ENCODE results near the gene KCNK3. TPM values are rescaled to one million over a fixed set of nuclear protein-coding genes. Genes with fewer than 3 reads are reported as not detected.
A peak's percentile ranks its signal among the peaks of the same experiment; 100 is the strongest.

Gene KCNK3
- total RNA-seq, 1 donor from 2014 or later = 2.7 TPM

DNA sequence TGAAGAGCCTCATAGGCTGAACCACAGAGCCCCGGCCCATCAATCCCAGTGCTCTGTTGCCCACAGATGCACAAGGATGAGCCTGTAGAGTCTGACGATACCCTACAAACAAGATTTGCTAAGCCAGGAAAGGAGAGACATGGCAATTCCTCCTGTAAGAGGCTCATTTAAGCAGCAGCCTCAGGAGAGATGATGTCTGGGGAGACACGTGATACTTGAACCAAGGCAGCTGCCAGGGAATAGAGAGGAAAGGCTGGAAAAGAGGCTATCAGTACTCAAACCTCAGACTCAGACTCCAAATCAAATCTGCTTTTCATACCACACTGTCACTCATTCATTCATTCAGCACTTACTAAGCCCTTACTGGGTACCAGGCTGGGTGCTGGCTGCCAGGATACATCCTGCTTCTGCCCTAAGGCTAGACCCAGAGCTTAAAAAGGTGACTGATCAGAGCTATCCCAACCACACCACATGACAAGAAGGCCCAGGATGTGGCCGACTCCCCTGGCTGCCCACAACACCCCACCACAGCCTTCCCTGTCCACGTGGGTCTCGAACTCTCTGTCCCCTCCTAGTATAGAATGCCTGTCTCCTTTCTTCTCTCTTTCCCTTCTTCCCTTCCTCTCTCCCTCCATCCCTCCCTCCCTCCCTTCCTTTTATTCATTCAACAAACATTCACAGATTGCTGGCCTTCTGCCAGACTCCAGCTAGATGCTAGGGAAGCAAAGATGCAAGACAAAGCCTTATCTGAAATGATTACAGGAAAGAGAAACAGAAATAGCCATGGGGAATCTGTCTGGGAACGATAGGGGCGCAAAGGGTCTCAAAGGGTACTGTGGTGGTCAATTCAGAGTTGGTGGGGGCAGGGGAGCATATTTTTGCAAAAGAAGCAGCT lies 23.4 kb upstream of the KCNK3 start:
- TF ChIP-seq, protein P1, sequence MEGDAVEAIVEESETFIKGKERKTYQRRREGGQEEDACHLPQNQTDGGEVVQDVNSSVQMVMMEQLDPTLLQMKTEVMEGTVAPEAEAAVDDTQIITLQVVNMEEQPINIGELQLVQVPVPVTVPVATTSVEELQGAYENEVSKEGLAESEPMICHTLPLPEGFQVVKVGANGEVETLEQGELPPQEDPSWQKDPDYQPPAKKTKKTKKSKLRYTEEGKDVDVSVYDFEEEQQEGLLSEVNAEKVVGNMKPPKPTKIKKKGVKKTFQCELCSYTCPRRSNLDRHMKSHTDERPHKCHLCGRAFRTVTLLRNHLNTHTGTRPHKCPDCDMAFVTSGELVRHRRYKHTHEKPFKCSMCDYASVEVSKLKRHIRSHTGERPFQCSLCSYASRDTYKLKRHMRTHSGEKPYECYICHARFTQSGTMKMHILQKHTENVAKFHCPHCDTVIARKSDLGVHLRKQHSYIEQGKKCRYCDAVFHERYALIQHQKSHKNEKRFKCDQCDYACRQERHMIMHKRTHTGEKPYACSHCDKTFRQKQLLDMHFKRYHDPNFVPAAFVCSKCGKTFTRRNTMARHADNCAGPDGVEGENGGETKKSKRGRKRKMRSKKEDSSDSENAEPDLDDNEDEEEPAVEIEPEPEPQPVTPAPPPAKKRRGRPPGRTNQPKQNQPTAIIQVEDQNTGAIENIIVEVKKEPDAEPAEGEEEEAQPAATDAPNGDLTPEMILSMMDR (conservative IDR thresholded peaks at IDR 0.05) = no peak
- Mint-ChIP-seq H3K36me3 (no peaks in the 10 kb centered on the region), H3K4me1 (ENCODE audit: unreplicated experiment) (peaks cover 5% of the 10 kb centered on the region), H3K4me3 (no peak overlapping the region), H3K27me3 (peaks cover 13% of the 10 kb centered on the region), H3K27ac (peak overlapping the region; percentile 51), H3K9me3 (no peaks in the 10 kb centered on the region)
- DNase-seq (ENCODE audit: extremely low spot score, unreplicated experiment) = no peak

- peaks cover 13% of the 10 kb centered on the region for H3K27me3 Mint-ChIP-seq
- DNase-seq (ENCODE audit: extremely low spot score, unreplicated experiment) = no peak
- H3K4me1 Mint-ChIP-seq (ENCODE audit: unreplicated experiment) = peaks cover 5% of the 10 kb centered on the region
- H3K36me3 Mint-ChIP-seq = no peaks in the 10 kb centered on the region
- peak overlapping the region; percentile 51 for H3K27ac Mint-ChIP-seq
- H3K9me3 Mint-ChIP-seq = no peaks in the 10 kb centered on the region
- TF ChIP-seq, protein P1 (conservative IDR thresholded peaks at IDR 0.05) = no peak
- H3K4me3 Mint-ChIP-seq = no peak overlapping the region
Observed at GRCh38 chr2:26670171-26670570, 22.4 kb upstream of the KCNK3 start.

GRCh38 chr2:26670931-26671460 lies 21.5 kb upstream of the KCNK3 start:
- Mint-ChIP-seq H3K4me3 (no peak overlapping the region), H3K36me3 (no peaks in the 10 kb centered on the region), H3K27me3 (peaks cover 13% of the 10 kb centered on the region), H3K27ac (peak overlapping the region; percentile 50), H3K9me3 (no peaks in the 10 kb centered on the region), H3K4me1 (ENCODE audit: unreplicated experiment) (peaks cover 5% of the 10 kb centered on the region)
- DNase-seq (ENCODE audit: extremely low spot score, unreplicated experiment) = no peak
- TF ChIP-seq, protein P1 (conservative IDR thresholded peaks at IDR 0.05) = no peak

DNA sequence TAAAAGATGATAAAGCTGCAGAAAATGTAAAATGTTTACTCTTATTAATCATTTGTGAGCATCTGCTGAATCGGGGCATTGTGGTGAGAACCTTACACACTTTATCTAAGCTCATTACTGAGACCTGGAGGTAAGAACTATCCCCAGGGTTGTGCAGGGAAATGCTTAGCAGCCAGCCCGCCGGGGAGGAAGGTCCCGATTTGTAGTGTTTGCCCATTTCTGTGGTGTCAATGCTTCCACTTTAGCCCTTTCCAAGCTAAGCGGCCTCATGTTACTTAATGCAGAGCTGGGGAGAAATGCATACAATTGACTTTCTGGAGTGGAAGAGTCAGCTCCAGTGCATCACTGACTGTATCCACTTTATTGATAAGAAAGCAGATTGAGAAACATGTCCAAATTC lies 20.8 kb upstream of the KCNK3 start:
- no peak overlapping the region for H3K27ac Mint-ChIP-seq
- H3K36me3 Mint-ChIP-seq = no peaks in the 10 kb centered on the region
- TF ChIP-seq, protein P1 (conservative IDR thresholded peaks at IDR 0.05) = no peak
- no peak for DNase-seq (ENCODE audit: extremely low spot score, unreplicated experiment)
- no peaks in the 10 kb centered on the region for H3K9me3 Mint-ChIP-seq
- H3K4me1 Mint-ChIP-seq (ENCODE audit: unreplicated experiment) = peaks cover 5% of the 10 kb centered on the region
- no peak overlapping the region for H3K4me3 Mint-ChIP-seq
- H3K27me3 Mint-ChIP-seq = peaks cover 13% of the 10 kb centered on the region

- Mint-ChIP-seq H3K4me3 (no peak overlapping the region), H3K36me3 (no peaks in the 10 kb centered on the region), H3K4me1 (ENCODE audit: unreplicated experiment) (peaks cover 5% of the 10 kb centered on the region)
Observed at GRCh38 chr2:26672112-26672817, 20.3 kb upstream of the KCNK3 start.

More at GRCh38 chr2:26672112-26672817, 20.3 kb upstream of the KCNK3 start:
- H3K27ac Mint-ChIP-seq = peak overlapping the region; percentile 41
- H3K27me3 Mint-ChIP-seq = peaks cover 13% of the 10 kb centered on the region
- no peak for DNase-seq (ENCODE audit: extremely low spot score, unreplicated experiment)
- peaks cover under 1% of the 10 kb centered on the region for H3K9me3 Mint-ChIP-seq
- TF ChIP-seq, protein P1 (conservative IDR thresholded peaks at IDR 0.05) = no peak

All from type B pancreatic cell (in vitro differentiated cells).